CD14-positive monocyte (primary cell): ENCODE results near the gene SLC25A44. TPM values are rescaled to one million over a fixed set of nuclear protein-coding genes. Genes with fewer than 3 reads are reported as not detected.

Experiments used
- DNase-seq, 3 donors: peaks; one replicate each; pipeline ENCODE4 v3.0.0-alpha.2; 2011 to 2022
- H2AFZ ChIP-seq: 2 replicates; pipeline ENCODE4 v1.6.0; 2012; ENCODE audit warnings: mild to moderate bottlenecking, low read depth, low read length, inconsistent platforms; ENCODE audit not compliant: insufficient read depth, poor library complexity, severe bottlenecking
- H3K27ac ChIP-seq, 2 donors: 1 replicate in 1 of 2; 2 replicates in 1 of 2; pipeline ENCODE4 v1.5.1; 2012 to 2013; ENCODE audit warnings: low read length in 2 of 2, control low read depth in 1 of 2, inconsistent platforms in 1 of 2, low read depth in 1 of 2, mild to moderate bottlenecking in 1 of 2
- H3K27me3 ChIP-seq, 2 donors: one replicate each; pipeline versions ENCODE4 v1.6.0 to v1.6.1; 2011 to 2013; ENCODE audit warnings: low read length in 2 of 2; ENCODE audit not compliant: control insufficient read depth in 2 of 2, insufficient read depth in 2 of 2
- H3K36me3 ChIP-seq, 2 donors: replicated peaks in 1 of 2; 1 replicate in 1 of 2; 2 replicates in 1 of 2; pipeline versions ENCODE4 v1.5.1 to v1.6.1; 2012 to 2013; ENCODE audit warnings: low read length in 2 of 2, control low read depth in 1 of 2, inconsistent platforms in 1 of 2, mild to moderate bottlenecking in 1 of 2; ENCODE audit not compliant: insufficient read depth in 2 of 2, control insufficient read depth in 1 of 2
- H3K4me1 ChIP-seq, 2 donors: 1 replicate in 1 of 2; 2 replicates in 1 of 2; pipeline versions ENCODE4 v1.5.1 to v1.6.1; 2012 to 2013; ENCODE audit warnings: low read length in 2 of 2, control low read depth in 1 of 2, inconsistent platforms in 1 of 2, mild to moderate bottlenecking in 1 of 2, moderate library complexity in 1 of 2; ENCODE audit not compliant: insufficient read depth in 2 of 2, control insufficient read depth in 1 of 2
- H3K4me2 ChIP-seq: replicated peaks from 2 replicates; pipeline ENCODE3; 2012; ENCODE audit warnings: low read length, moderate library complexity, mild to moderate bottlenecking; ENCODE audit not compliant: poor library complexity, severe bottlenecking; ENCODE audit errors: extremely low read depth
- H3K4me3 ChIP-seq, 3 experiments: fragments of 200-600 bp in 1 of 3; sonication (generic) in 1 of 3; replicated peaks in 1 of 3; 1 replicate in 2 of 3; 2 replicates in 1 of 3; pipeline ENCODE4 v1.5.1; 2011 to 2013; ENCODE audit warnings: low read length in 3 of 3, mild to moderate bottlenecking in 3 of 3, control low read depth in 2 of 3, low read depth in 2 of 3, inconsistent platforms in 1 of 3, moderate library complexity in 1 of 3
- H3K79me2 ChIP-seq: 2 replicates; pipeline ENCODE4 v1.6.0; 2012; ENCODE audit warnings: mild to moderate bottlenecking, control low read depth, inconsistent platforms, low read length, moderate library complexity; ENCODE audit not compliant: insufficient read depth
- H3K9ac ChIP-seq: 2 replicates; pipeline ENCODE4 v1.6.0; 2017; ENCODE audit warnings: low read length, mild to moderate bottlenecking; ENCODE audit not compliant: insufficient read depth, poor library complexity, severe bottlenecking
- H3K9me3 ChIP-seq, 2 donors: replicated peaks in 1 of 2; 1 replicate in 1 of 2; 2 replicates in 1 of 2; pipeline versions ENCODE4 v1.5.1 to v1.6.1; 2012 to 2013; ENCODE audit warnings: low read length in 2 of 2, control low read depth in 1 of 2; ENCODE audit not compliant: control insufficient read depth in 1 of 2, insufficient read depth in 1 of 2
- H4K20me1 ChIP-seq: 2 replicates; pipeline ENCODE4 v1.6.0; 2012; ENCODE audit warnings: mild to moderate bottlenecking, low read length, control low read depth, moderate library complexity; ENCODE audit not compliant: insufficient read depth
- H3K27ac Mint-ChIP-seq, 7 donors: one replicate each; pipeline ENCODE4 v1.8.0; 2020; ENCODE audit warnings: mild to moderate bottlenecking in 7 of 7, mixed read lengths in 7 of 7, moderate library complexity in 6 of 7, inconsistent platforms in 2 of 7
- H3K27me3 Mint-ChIP-seq, 3 donors: one replicate each; pipeline ENCODE4 v1.8.0; 2021 to 2022; ENCODE audit warnings: low read depth in 3 of 3, mild to moderate bottlenecking in 3 of 3, mixed read lengths in 3 of 3, moderate library complexity in 3 of 3, inconsistent platforms in 1 of 3
- H3K36me3 Mint-ChIP-seq, 2 donors: one replicate each; pipeline ENCODE4 v1.8.0; 2020; ENCODE audit warnings: mixed read lengths in 2 of 2, inconsistent platforms in 1 of 2, mild to moderate bottlenecking in 1 of 2
- H3K4me1 Mint-ChIP-seq: one replicate; pipeline ENCODE4 v1.8.0; 2020; ENCODE audit warnings: mild to moderate bottlenecking, mixed read lengths
- H3K4me3 Mint-ChIP-seq, 2 donors: one replicate each; pipeline ENCODE4 v1.8.0; 2020; ENCODE audit warnings: mild to moderate bottlenecking in 2 of 2, mixed read lengths in 2 of 2, moderate library complexity in 1 of 2
- H3K9me3 Mint-ChIP-seq, 7 donors: one replicate each; pipeline ENCODE4 v1.8.0; 2020 to 2022; ENCODE audit warnings: mixed read lengths in 7 of 7, mild to moderate bottlenecking in 6 of 7, moderate library complexity in 6 of 7, inconsistent platforms in 2 of 7
- CTCF ChIP-seq: fragments of 200-600 bp; IDR thresholded peaks from one replicate; pipeline ENCODE4 v1.8.0; 2022; ENCODE audit warnings: antibody characterized with exemption, mild to moderate bottlenecking
- WGBS: methylation state at CpG from one replicate; pipeline ENCODE4 v1.1.5; 2013; ENCODE audit warnings: missing lambda C conversion rate; ENCODE audit not compliant: insufficient coverage; 5-methylcytosine and 5-hydroxymethylcytosine counted together
- intact Hi-C, 2 donors: fragments of 100-400 bp; cut with micrococcal nuclease; formaldehyde crosslinking; loops; one replicate each; pipeline versions ENCODE4 v1.15.0 to v1.15.1; 2023
- polyA plus RNA-seq, 3 donors: library from polyadenylated mRNA; depleted of rRNA in 1 of 3; unstranded in 2 of 3; stranded (reverse) in 1 of 3; fragments of 300-500 nt in 2 of 3; fragments of >200 nt in 1 of 3; fragmentation: Illumina TruSeq in 2 of 3; gene quantifications; 1 replicate in 2 of 3; 2 replicates in 1 of 3; pipeline ENCODE4 v1.2.3, GENCODE V29; 2012 to 2021

Gene SLC25A44
- polyA plus RNA-seq, 3 donors, result 17.1 to 28.8 (median 24.1) TPM

DNA sequence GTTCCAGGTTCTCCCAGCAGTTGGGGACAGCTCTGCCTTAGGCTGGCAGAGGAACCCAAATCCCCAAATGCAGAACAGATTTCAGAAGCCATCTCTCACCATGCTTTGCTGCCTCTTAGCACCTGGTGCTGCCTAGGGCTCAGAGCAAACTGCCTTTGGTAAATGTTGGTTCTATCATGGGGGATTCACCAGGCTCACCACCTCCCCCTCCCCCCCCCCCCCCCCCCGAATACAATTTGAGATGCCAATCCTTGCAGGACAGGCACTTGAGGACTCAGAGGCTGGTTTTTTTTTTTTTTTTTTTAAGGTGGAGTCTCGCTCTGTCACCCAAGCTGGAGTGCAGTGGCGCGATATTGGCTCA is 54.4 kb downstream of the SLC25A44 start:
- Histone ChIP-seq H3K4me2 (no peak overlapping the region), H3K9me3 (peaks cover 0 to 12% of the 10 kb centered on the region in 2 donors), H3K36me3 (peaks cover 44 to 45% of the 10 kb centered on the region in 2 donors), H2AFZ (no peak overlapping the region), H4K20me1 (peaks cover 51% of the 10 kb centered on the region), H3K27me3 (peaks cover 10 to 31% of the 10 kb centered on the region in 2 donors), H3K9ac (no peak overlapping the region), H3K4me3 (no peak overlapping the region), H3K4me1 (peaks cover 9 to 14% of the 10 kb centered on the region in 2 donors), H3K27ac (no peak overlapping the region), H3K79me2 (no peaks in the 10 kb centered on the region)
- H3K36me3 Mint-ChIP-seq, result peaks cover 44 to 50% of the 10 kb centered on the region in 2 donors
- H3K4me1 Mint-ChIP-seq, result peaks cover 14% of the 10 kb centered on the region
- peaks cover 21 to 37% (median 34%) of the 10 kb centered on the region in 3 donors for H3K27me3 Mint-ChIP-seq
- peak overlapping the region in 1 of 7 donors; percentile 30 for H3K27ac Mint-ChIP-seq
- peaks cover 0 to 9% (median 0%) of the 10 kb centered on the region in 7 donors for H3K9me3 Mint-ChIP-seq
- H3K4me3 Mint-ChIP-seq, result no peak overlapping the region
- DNase-seq, result no peak
- no peak for TF ChIP-seq CTCF
- intact Hi-C loops, result no loop called here
- no CpG with 5 or more reads among the region's 4 CpGs for WGBS

- Mint-ChIP-seq H3K27ac (peak overlapping the region in 1 of 7 donors; percentile 18), H3K36me3 (peaks cover 51 to 62% of the 10 kb centered on the region in 2 donors), H3K4me1 (peaks cover 14% of the 10 kb centered on the region), H3K27me3 (peaks cover 21 to 30% (median 26%) of the 10 kb centered on the region in 3 donors), H3K4me3 (peak overlapping the region in 1 of 2 donors; percentile 45), H3K9me3 (peaks cover 0 to 9% (median 0%) of the 10 kb centered on the region in 7 donors)
- H3K4me2 ChIP-seq, result no peak overlapping the region
- H3K9ac ChIP-seq, result no peak overlapping the region
- peaks cover 10 to 26% of the 10 kb centered on the region in 2 donors for H3K27me3 ChIP-seq
- peaks cover 63% of the 10 kb centered on the region for H4K20me1 ChIP-seq
- peaks cover 9 to 14% of the 10 kb centered on the region in 2 donors for H3K4me1 ChIP-seq
- H3K27ac ChIP-seq, result no peak overlapping the region
- H3K36me3 ChIP-seq, result peaks cover 56 to 58% of the 10 kb centered on the region in 2 donors
- 63% methylated on average over 1 of the region's 5 CpGs for WGBS
- no peak for DNase-seq
- peaks cover 0 to 12% of the 10 kb centered on the region in 2 donors for H3K9me3 ChIP-seq
- no peak overlapping the region for H2AFZ ChIP-seq
- no peak overlapping the region for H3K4me3 ChIP-seq
- H3K79me2 ChIP-seq, result no peaks in the 10 kb centered on the region
- no peak for TF ChIP-seq CTCF
- intact Hi-C loops, result no loop called here
These were observed 55.7 kb downstream of the SLC25A44 start for GRCh38 chr1:156249593-156249992.
